Suprapubic skin (tissue), 4 donors: ENCODE data around the gene CDH4. TPM values are rescaled to one million over a fixed set of nuclear protein-coding genes. Genes with fewer than 3 reads are reported as not detected.

Source experiments
- DNase-seq, 2 donors: peaks; one replicate each; pipeline ENCODE4 v3.0.0-alpha.2; 2019; ENCODE audit warnings: low spot score in 2 of 2
- H3K27ac ChIP-seq: fragments of 200-600 bp; sonication (generic); one replicate; pipeline ENCODE4 v1.5.1; 2019
- H3K27me3 ChIP-seq: fragments of 200-600 bp; sonication (generic); one replicate; pipeline ENCODE4 v1.5.1; 2019
- H3K36me3 ChIP-seq: fragments of 200-600 bp; sonication (generic); one replicate; pipeline ENCODE4 v1.5.1; 2019
- H3K4me1 ChIP-seq: fragments of 200-600 bp; sonication (generic); one replicate; pipeline ENCODE4 v1.5.1; 2019
- H3K4me3 ChIP-seq: fragments of 200-600 bp; sonication (generic); one replicate; pipeline ENCODE4 v1.5.1; 2019; ENCODE audit warnings: mild to moderate bottlenecking
- H3K9me3 ChIP-seq: fragments of 200-600 bp; sonication (generic); one replicate; pipeline ENCODE4 v1.5.1; 2019
- CTCF ChIP-seq, 2 donors: fragments of 200-600 bp in 1 of 2; fragments of 450-650 bp in 1 of 2; sonication (generic) in 1 of 2; IDR thresholded peaks; one replicate each; pipeline ENCODE4 v1.5.1; 2016 to 2019; ENCODE audit warnings: antibody characterized with exemption in 2 of 2, mild to moderate bottlenecking in 1 of 2, moderate library complexity in 1 of 2
- EP300 ChIP-seq: sonication (generic); formaldehyde crosslinking; IDR thresholded peaks from one replicate; pipeline ENCODE4 v1.6.1; 2017; ENCODE audit warnings: antibody characterized with exemption
- POLR2A ChIP-seq, 2 donors: fragments of 450-650 bp; IDR thresholded peaks; one replicate each; pipeline ENCODE4 v1.6.1; 2017; ENCODE audit warnings: antibody characterized with exemption in 2 of 2, mild to moderate bottlenecking in 2 of 2, moderate library complexity in 2 of 2
- POLR2AphosphoS5 ChIP-seq, 3 donors: sonication (generic); formaldehyde crosslinking; IDR thresholded peaks; one replicate each; pipeline ENCODE4 v1.6.1; 2017; ENCODE audit warnings: antibody characterized with exemption in 3 of 3
- WGBS: methylation state at CpG from one replicate; pipeline ENCODE4 v1.1.5; 2018; 5-methylcytosine and 5-hydroxymethylcytosine counted together
- total RNA-seq, 4 donors: library from RNA; depleted of rRNA; stranded (reverse); fragments of >200 nt; gene quantifications; one replicate each; pipeline ENCODE4 v1.1.0, GENCODE V29; 2016

CDH4 gene
- total RNA-seq, 4 donors from 2014 or later = 0.91 to 5.9 (median 2.6) TPM

- DNase-seq = no peak
- TF ChIP-seq EP300 = no peak
- peaks cover 8% of the 10 kb centered on the region for H3K27me3 ChIP-seq
- peaks cover 9% of the 10 kb centered on the region for H3K4me1 ChIP-seq
- WGBS = 69% methylated on average over 13 of the region's 13 CpGs
- peaks cover 4% of the 10 kb centered on the region for H3K9me3 ChIP-seq
- no peaks in the 10 kb centered on the region for H3K36me3 ChIP-seq
- no peak overlapping the region for H3K27ac ChIP-seq
- H3K4me3 ChIP-seq = no peak overlapping the region
These were observed 359.5 kb downstream of the CDH4 start for GRCh38 chr20:61611401-61612180.

GRCh38 chr20:61613917-61614705, 362.1 kb downstream of the CDH4 start:
- no peaks in the 10 kb centered on the region for H3K4me1 ChIP-seq
- 77% methylated on average over 13 of the region's 13 CpGs for WGBS
- no peak overlapping the region for H3K4me3 ChIP-seq
- TF ChIP-seq EP300 = no peak
- no peak for TF ChIP-seq POLR2A (IDR thresholded peaks at IDR 0.05)
- TF ChIP-seq POLR2AphosphoS5 (IDR thresholded peaks at IDR 0.05) = no peak
- no peak for TF ChIP-seq CTCF (IDR thresholded peaks at IDR 0.05)
- peaks cover 13% of the 10 kb centered on the region for H3K27me3 ChIP-seq
- H3K9me3 ChIP-seq = peaks cover 4% of the 10 kb centered on the region
- H3K36me3 ChIP-seq = no peaks in the 10 kb centered on the region
- H3K27ac ChIP-seq = no peak overlapping the region
- DNase-seq = no peak

- WGBS = 57% methylated on average over 1 of the region's 2 CpGs
- no peak overlapping the region for H3K27ac ChIP-seq
- peaks cover 4% of the 10 kb centered on the region for H3K9me3 ChIP-seq
- H3K4me1 ChIP-seq = no peaks in the 10 kb centered on the region
- no peaks in the 10 kb centered on the region for H3K36me3 ChIP-seq
- peaks cover 13% of the 10 kb centered on the region for H3K27me3 ChIP-seq
- no peak for DNase-seq
- no peak for TF ChIP-seq EP300
- TF ChIP-seq POLR2AphosphoS5 (IDR thresholded peaks at IDR 0.05) = no peak
- TF ChIP-seq CTCF (IDR thresholded peaks at IDR 0.05) = no peak
- TF ChIP-seq POLR2A (IDR thresholded peaks at IDR 0.05) = no peak
- H3K4me3 ChIP-seq = no peak overlapping the region
These were observed 362.6 kb downstream of the CDH4 start for GRCh38 chr20:61614706-61615100.

DNA sequence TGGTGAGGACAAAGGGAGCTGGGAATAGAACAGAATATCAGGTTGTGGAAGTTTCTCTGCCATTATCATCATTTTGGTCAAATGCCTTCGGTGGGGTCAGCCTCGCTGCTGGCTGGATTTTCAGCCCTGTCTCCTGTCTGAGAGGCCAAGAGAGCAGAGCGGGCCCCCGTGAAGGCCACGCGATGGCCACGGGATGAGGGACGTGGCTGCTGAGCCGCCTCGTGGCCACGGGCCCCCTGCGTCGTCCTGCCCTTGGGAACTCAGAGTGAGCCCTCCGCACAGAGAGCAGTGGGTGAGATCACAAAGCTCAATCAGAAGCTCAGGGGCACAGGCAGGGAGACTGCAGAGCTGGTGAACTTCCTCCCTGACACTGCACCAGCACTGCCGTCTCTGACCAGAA, 363.7 kb downstream of the CDH4 start:
- H3K9me3 ChIP-seq = peaks cover 4% of the 10 kb centered on the region
- TF ChIP-seq CTCF (IDR thresholded peaks at IDR 0.05) (no peak), POLR2A (IDR thresholded peaks at IDR 0.05) (no peak), POLR2AphosphoS5 (IDR thresholded peaks at IDR 0.05) (no peak), EP300 (no peak)
- H3K4me1 ChIP-seq = no peaks in the 10 kb centered on the region
- H3K36me3 ChIP-seq = no peaks in the 10 kb centered on the region
- H3K27me3 ChIP-seq = peaks cover 11% of the 10 kb centered on the region
- H3K4me3 ChIP-seq = no peak overlapping the region
- 96% methylated on average over 12 of the region's 15 CpGs for WGBS
- no peak for DNase-seq
- no peak overlapping the region for H3K27ac ChIP-seq

DNA sequence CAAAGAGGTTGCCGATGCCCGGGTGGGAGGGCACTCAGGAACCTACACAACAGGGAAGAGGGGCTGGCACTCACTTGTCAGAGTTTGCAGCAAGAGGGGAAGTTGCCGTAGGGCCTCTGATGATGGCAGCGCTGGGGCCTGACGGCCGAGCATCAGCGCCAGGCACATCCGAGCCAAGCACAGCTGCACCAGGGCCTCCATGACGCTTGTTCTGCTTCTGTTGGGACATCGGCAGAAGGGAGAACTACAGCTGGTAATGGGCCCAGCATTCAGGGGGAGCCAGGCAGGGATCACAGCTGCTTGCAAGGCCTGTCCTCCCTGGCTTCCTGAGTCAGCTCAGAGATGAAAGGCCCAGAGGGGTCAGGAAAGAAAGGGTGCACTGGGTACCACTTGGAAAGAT, 367.7 kb downstream of the CDH4 start:
- DNase-seq = no peak
- no peak overlapping the region for H3K27ac ChIP-seq
- no peaks in the 10 kb centered on the region for H3K9me3 ChIP-seq
- H3K36me3 ChIP-seq = no peaks in the 10 kb centered on the region
- WGBS = 94% methylated on average over 2 of the region's 10 CpGs
- TF ChIP-seq POLR2AphosphoS5 (IDR thresholded peaks at IDR 0.05) (no peak), POLR2A (IDR thresholded peaks at IDR 0.05) (no peak), CTCF (IDR thresholded peaks at IDR 0.05) (no peak), EP300 (no peak)
- H3K27me3 ChIP-seq = peaks cover 10% of the 10 kb centered on the region
- no peaks in the 10 kb centered on the region for H3K4me1 ChIP-seq
- no peak overlapping the region for H3K4me3 ChIP-seq
